Spleen (tissue), 7 donors: ENCODE results near the gene CORIN.

ENCODE experiments used
- POLR2A ChIP-seq, 3 donors: fragments of 450-650 bp; IDR thresholded peaks; one replicate each; pipeline ENCODE4 v1.5.1; 2017; ENCODE audit warnings: antibody characterized with exemption in 3 of 3, mild to moderate bottlenecking in 1 of 3
- TF ChIP-seq, protein P1 (sequence below), 11 experiments: fragments of 200-600 bp in 7 of 11; fragments of 450-650 bp in 4 of 11; sonication (generic) in 4 of 11; IDR thresholded peaks in 8 of 11; conservative IDR thresholded peaks in 3 of 11; 1 replicate in 7 of 11; 2 replicates in 4 of 11; pipeline versions ENCODE4 v1.4.0 to v1.8.0; 2016 to 2021; ENCODE audit warnings: antibody characterized with exemption in 11 of 11, inconsistent platforms in 4 of 11, mild to moderate bottlenecking in 1 of 11
- donor health status: DM: no; HTN: no; CAD: no; lungs with moderate emphysema.
- donor health status: DM: no; HTN: no; CAD: no.
- donor health status: DM: no; HTN: no; CAD: no.

DNA sequence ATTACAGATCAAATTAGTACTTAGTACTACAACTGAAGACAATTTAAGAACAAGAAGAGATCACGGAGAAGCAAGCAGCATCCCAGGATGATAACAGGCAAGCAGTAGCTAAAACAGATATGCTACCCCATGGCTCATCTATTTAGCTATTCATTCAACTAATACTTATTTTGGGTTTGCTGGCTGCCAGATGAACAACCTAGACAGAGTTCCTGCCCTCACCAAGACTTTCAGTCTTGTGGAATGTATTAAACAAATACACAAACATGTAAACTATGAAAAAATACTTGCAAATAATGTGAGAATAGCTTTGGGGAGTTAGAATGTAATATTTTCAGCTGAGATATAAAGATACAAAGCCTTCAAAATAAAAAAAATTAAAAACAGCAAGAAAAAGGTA, 2.4 kb upstream of the CORIN start:
- no peak for TF ChIP-seq POLR2A (IDR thresholded peaks at IDR 0.05)
- TF ChIP-seq, protein P1, sequence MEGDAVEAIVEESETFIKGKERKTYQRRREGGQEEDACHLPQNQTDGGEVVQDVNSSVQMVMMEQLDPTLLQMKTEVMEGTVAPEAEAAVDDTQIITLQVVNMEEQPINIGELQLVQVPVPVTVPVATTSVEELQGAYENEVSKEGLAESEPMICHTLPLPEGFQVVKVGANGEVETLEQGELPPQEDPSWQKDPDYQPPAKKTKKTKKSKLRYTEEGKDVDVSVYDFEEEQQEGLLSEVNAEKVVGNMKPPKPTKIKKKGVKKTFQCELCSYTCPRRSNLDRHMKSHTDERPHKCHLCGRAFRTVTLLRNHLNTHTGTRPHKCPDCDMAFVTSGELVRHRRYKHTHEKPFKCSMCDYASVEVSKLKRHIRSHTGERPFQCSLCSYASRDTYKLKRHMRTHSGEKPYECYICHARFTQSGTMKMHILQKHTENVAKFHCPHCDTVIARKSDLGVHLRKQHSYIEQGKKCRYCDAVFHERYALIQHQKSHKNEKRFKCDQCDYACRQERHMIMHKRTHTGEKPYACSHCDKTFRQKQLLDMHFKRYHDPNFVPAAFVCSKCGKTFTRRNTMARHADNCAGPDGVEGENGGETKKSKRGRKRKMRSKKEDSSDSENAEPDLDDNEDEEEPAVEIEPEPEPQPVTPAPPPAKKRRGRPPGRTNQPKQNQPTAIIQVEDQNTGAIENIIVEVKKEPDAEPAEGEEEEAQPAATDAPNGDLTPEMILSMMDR (IDR thresholded peaks at IDR 0.05 in 8 of 11, conservative IDR thresholded peaks at IDR 0.05 in 3 of 11), result no peak
